Stimulated activated CD8-positive, alpha-beta memory T cell treated with anti-CD3 and anti-CD28 coated beads, Interleukin-12 subunit alpha, Interleukin-12 subunit beta, amount 100 ng/mL, for 1 hour (primary cell): ENCODE data around the gene MSMP.

Experiments used
- DNase-seq: peaks from one replicate; pipeline ENCODE4 v3.0.0-alpha.2; 2020; ENCODE audit warnings: low read depth

Gene MSMP

DNA sequence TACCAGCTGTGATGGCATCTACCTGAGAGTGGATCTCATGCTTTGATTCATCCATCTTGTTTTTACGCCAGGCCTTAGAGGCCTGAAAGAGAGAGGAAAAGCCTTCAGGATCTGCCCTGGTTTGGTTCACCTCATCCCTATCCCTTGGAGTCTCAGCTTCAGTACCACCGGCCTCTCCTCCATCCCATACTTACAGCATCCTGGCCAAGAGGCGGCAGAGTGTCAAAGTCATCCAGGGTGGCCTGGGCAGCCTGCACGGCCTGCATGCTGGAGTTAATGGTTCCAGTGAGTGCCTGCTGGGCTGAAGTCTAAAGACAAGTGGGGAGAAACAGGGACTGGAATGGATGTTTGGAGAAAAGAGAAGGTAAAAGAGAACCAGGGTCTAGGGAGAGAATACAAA, 34.5 kb downstream of the MSMP start:
- DNase-seq = no peak

DNA sequence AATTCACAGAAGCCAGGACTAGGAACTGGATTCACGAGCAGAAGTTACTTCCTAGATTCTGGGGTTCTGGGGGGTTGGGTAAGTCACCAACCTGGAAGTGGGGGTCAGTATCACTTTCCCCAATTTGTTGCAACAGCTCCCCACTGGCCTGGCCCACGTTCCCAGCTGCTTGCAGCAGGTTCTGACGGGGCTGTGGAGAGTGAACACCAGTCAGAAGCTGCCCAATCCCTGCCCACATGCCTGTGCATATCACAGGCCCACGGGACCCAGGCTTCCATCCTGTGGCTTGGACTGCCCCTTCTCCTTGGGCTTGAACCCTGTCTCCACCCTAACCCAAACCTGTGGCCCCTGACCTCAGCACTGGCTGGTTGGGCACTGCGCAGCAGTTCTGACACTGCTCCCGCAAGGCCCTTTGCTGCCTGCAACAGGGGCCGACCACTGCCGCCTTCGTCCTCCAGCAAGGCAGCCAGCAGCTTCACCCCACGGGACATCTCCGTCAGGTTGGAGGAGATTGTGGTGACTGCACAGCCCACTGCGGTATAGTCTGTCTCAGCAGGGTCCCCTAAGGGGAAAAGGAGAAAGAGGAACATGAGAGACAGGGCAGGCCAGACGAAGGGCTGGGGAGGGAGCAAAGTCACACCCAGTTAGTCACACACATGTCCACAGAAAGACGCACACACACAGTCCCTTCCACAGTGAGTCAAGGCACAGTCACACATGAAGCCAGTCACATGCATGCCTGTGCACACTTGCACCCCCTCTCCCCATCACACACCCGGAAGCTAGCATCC, 35.2 kb downstream of the MSMP start:
- DNase-seq = no peak

DNA sequence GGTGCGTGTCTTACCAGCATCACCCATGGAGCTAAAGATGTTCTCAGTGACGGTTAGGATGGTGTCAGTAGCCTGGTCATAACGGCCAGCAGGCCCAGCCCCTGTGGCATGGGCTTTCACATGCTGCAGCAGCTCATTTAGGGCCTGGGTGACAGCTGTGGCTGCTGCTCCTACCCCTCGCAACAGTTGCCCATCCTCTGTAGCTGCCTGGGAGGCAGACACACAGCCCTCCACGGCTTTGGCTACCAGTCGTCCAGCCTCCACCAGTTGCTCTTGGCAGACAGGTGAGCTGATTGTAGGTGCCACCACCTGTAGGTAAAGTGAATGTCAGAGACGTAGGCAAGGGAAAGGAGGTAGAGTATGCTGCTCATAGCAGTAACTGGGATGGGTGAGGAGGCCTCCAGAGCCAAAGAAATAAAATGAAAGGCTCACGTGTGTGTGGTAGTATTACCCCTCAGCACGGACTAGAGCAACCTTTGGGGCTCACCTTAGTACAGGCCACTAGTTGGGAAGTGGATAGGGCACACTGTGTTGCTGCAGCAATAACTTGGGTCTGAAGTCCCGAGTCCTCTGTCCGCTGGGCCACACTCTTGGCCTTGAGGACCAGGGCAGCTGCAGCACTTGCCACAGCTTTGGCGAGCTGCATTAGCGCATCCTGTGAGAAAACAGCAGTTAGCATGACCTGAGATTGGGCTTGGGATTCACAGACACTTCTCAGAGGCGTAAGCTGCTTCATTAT, 36.8 kb downstream of the MSMP start:
- no peak for DNase-seq

GRCh38 chr9:35716230-35716629, 37.8 kb downstream of the MSMP start:
- no peak for DNase-seq

DNA sequence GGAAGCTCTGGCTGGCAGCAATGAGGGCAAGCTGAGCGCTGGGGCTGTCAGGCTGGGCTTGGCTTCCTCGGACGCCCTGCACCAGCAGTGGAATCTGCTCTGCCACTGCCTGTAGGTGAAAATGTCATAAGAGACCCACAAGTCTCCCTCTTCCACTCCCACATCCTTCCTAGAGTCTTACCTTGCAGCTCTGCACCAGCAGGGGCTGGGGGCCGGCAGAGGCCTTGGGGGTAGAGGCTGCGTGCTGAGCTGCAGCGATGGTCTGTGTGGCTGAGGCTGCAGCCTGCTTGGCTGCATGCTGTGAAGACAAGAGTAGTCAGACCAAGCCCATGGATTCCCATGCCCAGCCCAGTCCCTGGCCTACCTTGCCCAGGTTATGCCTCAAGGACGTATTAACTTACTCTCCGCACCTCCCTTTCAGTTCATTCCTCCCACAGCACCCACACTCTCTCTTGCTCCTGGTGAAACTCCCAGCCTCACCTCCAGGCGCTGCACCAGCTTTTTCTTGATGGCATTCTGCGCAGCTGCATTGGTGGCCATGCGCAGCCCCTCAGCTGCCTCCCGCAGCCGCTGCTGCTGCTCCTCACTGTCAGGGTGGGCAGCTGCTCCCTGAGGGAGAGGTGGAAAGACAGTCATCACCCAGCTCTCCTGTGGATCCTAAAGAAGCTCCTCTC, 39.4 kb downstream of the MSMP start:
- DNase-seq = no peak

DNA sequence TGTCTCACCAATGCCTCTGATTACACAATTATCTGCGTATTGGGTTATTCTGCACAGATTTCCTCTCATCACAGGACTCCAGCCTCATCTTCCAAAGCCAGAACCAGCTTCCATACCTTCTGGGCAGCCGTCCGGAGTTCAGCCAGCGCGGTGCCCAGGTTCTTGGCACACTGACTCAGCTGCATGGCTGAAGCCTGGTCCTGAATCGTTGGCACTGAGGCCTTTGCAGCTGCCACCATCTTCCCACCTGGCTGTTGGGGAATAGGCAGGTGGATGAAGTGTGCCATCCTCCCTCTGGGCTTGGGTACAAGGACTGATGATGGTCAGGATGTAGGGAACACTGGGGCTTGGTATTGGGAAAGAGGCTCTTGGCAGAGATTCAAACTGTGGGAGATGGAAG, 40.0 kb downstream of the MSMP start:
- DNase-seq = no peak

GRCh38 chr9:35713578-35713977, 40.5 kb downstream of the MSMP start:
- DNase-seq = no peak

DNA sequence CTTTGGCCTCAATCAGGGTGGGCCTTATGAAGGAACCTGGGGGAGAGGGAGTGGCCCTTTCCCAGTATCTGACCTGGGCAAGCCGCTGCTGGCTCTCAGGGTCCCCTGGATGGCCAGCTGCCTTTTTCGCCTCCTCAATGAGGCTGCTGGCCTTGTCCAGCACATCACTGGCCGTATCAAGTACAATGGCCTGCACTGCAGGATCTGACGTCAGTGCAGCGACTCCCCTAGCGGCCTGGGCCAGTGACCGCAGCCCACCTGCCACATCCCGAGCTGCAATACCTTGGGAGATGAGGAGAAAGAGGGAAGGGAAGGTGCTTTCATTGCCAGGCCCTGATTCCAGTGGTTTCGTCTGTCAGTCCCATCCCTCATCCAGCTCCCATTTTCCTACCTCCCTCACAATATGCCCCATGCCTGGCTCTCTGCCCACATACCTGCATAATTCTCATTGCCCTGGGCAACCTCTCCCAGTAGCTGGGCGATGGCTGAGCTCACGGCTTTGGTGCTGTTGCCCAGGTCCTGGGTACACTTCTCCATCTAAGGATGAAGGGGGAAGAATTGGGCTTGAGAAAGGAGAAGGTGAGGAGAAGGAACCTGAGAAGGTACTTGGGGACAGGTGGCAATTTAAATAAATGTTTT, 41.2 kb downstream of the MSMP start:
- DNase-seq = no peak

GRCh38 chr9:35711501-35712428, 42.3 kb downstream of the MSMP start:
- no peak for DNase-seq

GRCh38 chr9:35710818-35711500, 43.1 kb downstream of the MSMP start:
- DNase-seq = no peak

DNA sequence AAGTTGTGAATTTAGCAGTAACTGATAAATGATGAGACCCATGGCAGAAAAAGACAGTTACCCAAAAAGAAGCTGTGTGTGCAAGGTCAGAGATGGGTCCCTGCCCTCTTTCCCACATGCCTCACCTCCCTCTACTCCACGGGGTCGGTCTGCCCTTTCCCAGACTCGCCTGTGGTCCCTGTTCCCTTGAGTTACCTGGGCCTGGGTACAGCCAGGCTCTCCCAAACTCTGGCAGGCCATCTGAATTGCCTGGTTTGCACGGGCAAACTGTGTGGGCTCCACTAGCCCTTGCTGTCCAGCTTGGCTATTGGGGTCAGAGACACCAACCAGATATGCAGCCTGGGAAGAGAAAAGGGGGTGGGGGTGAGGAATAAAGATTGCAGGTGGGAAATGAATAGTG, 45.9 kb downstream of the MSMP start:
- DNase-seq = no peak

- DNase-seq = no peak
Measured at GRCh38 chr9:35706951-35707350, 47.1 kb downstream of the MSMP start.

DNA sequence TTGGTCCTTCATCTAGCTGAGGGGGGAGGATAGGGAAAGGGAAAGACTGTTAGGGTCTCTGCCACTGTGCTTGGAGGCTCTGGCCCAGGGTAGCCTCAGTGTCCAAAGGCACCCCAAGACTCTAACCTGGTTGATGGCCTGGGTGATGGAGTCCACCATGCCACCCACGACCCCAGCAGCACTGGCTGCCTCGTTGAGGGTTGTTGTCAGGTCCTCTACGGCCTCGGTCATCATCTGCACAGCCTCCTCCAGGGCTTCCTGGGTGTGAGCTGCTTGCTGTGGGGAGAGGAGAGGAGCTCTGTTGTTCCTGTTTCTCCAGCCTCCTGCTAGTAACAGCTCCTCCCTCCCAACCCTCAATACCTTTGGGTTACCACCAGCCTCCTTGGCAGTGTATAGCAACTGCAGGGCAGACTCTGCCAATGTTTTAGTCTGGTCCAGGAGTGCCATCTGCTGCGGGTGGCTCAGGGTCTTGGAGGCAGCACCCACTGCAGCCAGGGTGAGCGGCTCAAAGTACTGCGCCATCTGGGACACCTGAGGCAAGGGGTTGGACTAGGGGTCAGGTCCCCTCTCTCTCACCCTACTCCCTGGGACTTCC, 48.1 kb downstream of the MSMP start:
- DNase-seq = no peak

DNA sequence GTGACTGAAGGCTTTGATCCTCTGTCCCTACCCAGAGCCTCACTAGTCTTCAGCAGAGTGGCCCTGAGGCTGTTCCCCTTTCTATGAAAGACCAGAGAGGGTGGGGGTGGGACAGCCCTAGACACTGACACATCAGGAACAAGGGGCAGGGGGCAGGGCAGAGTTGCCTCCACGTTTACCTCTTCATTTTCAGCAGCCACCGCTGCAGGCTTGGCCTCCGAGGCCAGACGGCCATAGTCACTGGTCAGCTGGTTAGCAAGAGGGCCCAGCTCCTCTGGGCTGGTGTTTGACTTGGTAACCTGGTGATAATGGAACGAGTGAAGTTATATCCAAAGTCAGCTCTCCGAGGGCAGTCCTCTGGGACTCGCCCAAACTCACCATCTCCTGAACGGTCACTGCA, 48.7 kb downstream of the MSMP start:
- no peak for DNase-seq

DNA sequence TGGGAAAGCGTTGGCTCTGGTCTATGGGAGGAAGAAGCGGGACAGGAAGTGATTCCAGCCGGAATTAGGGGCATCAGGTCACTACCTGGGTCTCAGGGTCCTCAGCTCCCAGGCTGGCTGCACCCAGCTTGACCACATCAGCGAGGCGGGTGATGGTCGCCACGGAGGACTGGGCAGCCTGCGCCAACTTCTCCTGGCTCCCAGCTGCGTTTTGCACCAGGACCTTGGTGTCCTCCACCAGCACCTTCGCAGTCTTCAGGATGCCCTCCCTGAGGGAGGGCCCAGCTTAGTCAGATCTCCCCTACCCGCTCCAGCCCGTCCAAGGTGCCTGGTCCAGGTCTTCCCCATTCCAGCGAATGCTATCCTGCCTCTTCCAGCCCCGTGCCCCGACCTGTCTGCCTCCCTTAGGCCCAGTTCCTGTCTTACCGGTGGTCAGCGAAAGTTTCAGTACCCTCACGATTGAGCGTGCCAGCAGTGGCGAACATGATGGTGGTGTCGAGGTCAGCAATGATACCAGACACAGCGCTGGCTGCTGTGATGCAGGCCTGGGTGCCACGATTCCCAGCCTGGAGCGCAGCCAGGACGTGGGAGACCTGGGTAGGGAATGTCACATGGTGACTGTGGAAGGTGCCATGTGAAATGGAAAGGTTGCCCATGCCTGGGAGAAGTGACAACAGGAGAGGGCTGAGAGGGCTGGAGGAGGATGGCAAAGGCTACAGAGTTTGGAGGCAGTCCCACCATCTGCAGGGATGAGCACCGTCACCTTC, 50.0 kb downstream of the MSMP start:
- DNase-seq = no peak
